CD4-positive, alpha-beta T cell treated with Interleukin-4 for 1 hour (primary cell): ENCODE data around the gene MCTP1.
A peak's percentile ranks its signal among the peaks of the same experiment; 100 is the strongest.

Experiments used
- DNase-seq, 2 donors: peaks; one replicate each; pipeline ENCODE4 v3.0.0-alpha.2; 2020 to 2022

Gene MCTP1

GRCh38 chr5:95113489-95113888 is 171.4 kb downstream of the MCTP1 start:
- DNase-seq, result no peak

- no peak for DNase-seq
These were observed 173.8 kb downstream of the MCTP1 start for GRCh38 chr5:95111141-95111540.

DNA sequence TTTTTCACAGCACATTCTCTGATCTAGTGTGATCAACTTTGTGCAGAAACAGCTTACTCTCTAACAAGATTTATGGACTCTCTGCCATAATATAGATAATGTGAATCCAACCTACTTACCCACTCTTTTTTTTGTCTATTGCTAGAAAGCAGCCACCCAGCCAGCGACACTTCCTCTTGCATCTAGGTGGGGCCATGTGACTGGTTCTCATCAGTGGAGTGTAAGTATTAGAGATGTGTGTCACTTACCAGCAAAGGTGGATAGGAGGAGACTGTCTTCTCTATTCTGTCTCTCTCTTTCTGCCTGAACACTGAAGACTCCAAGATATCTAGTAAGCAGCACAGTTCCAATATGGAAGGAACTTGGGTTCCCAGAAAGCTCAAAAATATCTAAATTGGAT is 174.8 kb downstream of the MCTP1 start:
- DNase-seq, result no peak

DNA sequence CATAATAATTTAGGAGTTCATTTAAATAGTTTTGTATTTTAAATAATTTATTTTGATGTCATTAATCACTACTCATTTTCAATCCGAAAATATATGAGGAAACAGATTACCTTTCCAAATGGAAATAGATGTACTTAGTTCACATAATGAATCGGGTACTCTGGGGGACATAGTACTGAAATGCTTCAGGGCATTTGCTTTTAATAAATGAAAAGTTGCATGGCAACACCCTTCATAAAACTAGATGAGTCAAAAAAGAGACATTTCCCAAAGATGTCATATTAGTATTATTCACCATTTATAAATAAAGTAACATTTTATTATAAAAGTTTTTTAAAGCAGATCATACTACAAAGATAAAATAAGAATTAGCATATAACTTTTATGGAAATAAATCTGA is 177.8 kb downstream of the MCTP1 start:
- DNase-seq, result no peak

- DNase-seq, result no peak
These were observed 179.3 kb downstream of the MCTP1 start for GRCh38 chr5:95105638-95106037.

- DNase-seq, result no peak
These were observed 182.2 kb downstream of the MCTP1 start for GRCh38 chr5:95102687-95103086.

DNA sequence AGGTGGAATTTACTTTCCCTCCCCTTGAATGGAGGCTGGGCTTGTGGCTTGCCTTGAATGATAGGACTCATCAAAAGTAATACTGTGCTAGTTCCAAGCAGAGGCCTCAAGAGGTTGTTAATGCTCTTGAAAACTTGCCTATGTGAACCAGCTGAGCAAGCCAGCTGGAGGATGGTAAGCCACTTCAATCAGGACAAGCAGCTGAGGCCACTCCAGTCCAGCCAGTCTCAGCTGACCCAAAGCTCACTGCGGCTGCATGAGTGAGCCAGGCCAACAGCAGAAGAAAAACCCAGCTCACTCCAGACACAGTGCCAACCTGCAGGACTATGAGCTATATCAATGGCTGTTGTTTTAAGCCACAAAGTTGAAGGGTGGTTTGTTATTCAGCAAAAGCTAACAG is 182.8 kb downstream of the MCTP1 start:
- no peak for DNase-seq

DNA sequence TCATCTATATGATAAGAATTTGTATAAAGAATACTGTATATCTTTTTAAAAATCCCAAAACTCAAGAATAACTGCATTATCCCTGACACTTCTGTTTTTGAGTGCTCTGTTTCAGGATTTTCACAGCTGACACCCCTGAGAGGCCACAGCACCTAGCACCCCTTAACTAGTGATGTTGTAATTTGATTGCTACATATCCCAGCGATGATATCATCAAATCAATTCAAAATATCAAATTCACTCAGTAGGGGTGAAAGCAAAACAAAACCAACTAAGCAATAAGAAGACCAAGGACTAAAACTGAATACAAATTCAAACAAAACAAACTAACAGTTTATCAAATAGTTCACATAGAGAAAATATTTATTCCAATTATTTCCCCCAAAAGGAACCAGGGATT is 184.3 kb downstream of the MCTP1 start:
- DNase-seq, result no peak

DNA sequence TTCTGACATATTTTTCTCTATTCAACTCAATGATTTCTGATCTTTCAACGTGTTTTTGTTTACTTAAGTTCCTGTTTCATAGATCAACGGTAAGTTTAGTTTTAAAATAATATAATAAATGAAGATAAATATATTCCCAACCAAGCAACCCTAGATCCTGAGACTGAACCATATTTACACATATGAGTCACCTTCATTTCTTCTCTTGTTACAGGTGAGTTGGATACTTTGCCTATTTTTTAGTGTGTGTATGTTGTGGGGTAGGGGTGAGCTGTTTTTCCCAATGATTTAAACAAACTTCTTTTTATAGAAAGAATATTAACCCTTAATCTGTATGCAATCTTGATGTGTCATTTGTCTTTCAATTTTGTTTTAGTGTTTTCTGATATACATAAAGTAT is 186.9 kb downstream of the MCTP1 start:
- no peak for DNase-seq

- DNase-seq, result no peak
These were observed 191.7 kb downstream of the MCTP1 start for GRCh38 chr5:95093211-95093610.

- DNase-seq, result no peak
These were observed 194.1 kb downstream of the MCTP1 start for GRCh38 chr5:95090774-95091173.

DNA sequence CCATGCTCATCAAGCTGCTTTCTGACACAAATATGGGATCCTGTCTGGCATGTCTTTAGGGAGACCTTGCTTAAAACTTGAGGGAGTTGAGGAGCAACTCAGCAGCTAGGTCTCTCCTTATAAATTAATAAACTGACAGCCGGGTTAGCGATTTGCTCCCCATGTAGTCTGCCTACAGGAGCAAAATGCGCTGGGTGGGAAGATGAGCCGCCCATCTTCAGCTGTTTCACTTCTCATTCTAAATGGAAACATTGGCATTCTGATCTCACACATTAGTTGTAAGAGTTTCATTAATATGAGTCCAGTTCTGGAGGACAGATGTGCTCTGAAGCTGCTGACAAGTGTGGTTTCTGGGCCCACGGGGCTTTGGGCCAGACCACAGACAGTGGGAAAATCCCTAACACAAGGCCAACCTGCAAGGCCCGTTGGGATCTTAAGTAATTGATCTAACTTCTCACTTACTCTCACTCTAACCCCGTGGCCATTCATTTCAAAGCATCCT is 197.0 kb downstream of the MCTP1 start:
- DNase-seq, result no peak

DNA sequence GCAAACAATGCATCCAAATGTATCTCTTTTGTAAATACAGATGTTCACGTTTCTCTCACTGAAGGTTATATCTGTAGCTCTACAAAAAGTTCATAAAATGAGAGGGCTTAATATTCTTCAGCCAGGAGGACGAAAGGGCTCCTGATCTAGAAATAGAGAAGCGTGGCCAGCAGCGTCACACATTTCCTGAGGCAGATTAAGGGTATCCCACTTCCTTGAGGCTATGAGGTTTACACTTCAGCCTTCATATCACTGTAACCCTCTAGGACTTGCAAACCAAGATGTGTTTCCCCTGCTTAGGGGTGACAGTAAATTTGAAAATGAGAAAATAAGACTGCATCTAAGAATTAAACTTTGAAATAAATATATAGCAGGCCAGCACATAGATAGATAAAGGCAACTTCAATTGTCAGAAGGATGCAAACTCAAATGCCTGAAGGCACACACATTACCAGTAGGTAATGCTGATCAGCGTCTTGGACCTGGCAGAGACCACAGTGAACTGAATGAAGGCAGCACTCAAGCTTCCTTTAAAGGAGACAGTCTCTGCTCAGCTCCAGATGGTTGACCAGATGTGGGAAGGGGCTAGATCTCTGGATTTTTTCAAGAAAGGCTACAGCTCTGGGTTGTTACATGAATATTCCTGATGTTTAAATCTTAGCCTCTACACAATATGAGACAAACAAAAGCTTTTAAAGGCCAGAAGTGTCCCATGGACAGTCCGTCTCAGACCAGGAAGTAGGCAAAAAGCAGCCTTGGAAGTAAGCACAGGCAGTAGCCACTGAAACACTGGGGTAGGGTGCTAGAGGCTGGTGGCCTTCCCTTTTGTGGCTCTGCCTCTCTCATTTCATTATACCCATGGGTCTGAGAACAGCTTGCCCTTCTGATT is 197.7 kb downstream of the MCTP1 start:
- DNase-seq, result no peak

GRCh38 chr5:95084757-95085156 is 200.1 kb downstream of the MCTP1 start:
- DNase-seq, result no peak

DNA sequence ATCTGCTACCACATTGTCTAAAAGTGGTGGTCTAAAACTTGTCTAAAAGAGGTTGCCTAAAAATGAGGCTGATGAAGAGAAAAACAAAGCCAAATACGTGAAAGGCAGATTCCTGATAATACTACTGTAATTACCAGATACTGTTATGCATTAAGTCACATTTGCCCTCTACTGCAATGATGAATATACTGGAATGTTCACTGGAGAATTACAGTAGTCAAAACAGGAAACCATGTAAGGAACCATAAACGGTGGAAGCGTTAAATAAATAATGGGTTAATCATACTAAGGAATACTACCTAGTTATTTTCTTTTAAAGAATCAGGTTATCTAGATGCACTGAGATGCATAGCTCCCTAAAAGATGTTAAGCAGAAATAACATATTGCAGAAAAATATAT is 201.3 kb downstream of the MCTP1 start:
- DNase-seq, result no peak

DNA sequence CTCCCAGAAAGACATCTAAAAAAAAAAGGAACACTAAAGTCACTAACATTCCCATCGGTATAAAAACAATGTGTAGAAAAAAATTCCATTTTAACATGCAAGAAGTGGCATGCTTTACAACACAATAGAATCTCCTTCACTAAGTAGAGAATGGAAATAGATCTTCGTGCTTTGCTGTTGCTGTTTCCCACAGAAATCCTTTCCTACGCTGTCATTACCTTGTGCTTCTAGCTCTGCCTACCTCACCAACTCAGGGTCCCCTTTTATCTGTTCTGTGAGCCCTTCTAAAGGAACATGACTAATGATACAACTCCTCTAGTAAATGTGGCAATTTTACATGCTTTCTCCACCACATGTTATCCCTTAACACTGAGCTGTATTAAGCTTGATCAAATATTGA is 202.9 kb downstream of the MCTP1 start:
- no peak for DNase-seq

DNA sequence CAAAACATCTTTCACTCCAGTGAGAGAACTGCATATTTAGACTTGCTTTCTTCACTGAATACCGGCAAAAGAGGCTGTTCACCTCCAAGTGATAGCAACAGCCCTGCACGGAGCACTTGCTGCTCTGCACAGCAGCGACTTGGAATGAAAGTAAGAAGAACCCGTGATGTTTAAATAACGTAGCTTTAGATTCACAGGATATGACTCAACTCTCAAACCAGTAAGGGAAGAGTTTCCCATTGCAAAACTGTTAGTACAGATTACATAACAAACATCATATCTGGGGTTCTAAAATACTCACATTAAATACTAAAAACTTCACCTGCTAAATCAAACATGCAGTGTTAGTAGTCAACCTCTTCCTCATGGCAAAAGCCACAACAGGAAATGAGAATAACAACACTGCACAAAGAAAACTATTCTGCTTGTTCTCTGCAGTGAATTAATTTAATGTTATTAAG is 203.4 kb downstream of the MCTP1 start:
- peak; percentile 30 to 60 for DNase-seq

GRCh38 chr5:95080441-95080840 is 204.5 kb downstream of the MCTP1 start:
- no peak for DNase-seq

- DNase-seq, result no peak
These were observed 204.9 kb downstream of the MCTP1 start for GRCh38 chr5:95080030-95080429.

GRCh38 chr5:95078868-95079267 is 206.0 kb downstream of the MCTP1 start:
- DNase-seq, result no peak

- DNase-seq, result no peak
These were observed 208.3 kb downstream of the MCTP1 start for GRCh38 chr5:95076395-95077185.

DNA sequence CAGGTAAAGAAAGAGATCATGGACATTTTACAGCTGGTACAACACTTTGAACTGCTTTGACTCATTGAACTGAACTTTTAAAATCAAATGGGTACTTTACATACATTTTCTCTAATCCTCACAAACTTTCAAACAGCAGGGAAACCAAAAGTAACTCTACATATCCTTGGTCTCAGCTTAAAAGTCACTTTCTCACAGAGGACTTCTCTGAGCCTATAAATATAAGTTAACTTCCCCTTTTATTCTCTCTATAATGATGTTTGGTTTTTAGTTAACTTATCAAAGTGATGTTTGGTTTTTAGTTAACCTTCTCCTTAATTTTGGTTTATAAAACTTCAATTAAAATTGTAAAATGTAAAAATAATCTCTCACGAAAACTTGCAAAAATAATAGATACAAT is 209.8 kb downstream of the MCTP1 start:
- DNase-seq, result no peak

GRCh38 chr5:95072281-95072680 is 212.6 kb downstream of the MCTP1 start:
- DNase-seq, result no peak

DNA sequence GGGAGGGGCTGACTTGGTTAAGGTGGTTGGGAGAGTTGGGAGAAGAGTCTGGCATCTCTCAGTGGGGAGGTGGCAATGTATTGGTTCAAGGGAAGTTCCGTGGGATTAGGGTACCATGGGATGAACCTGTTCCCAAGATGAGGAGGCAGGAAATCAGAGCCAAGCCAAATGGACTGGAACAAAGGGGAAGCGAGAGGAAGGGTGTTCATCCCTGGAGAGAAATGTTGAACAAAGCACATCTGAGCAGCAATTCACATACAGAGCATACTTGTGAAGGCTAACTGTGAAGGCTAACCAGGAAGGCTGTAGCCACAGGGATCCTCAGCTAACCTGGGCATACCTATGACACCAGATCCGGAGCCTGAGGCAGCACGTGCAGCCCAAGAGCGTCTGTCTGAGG is 214.0 kb downstream of the MCTP1 start:
- no peak for DNase-seq
